ENCODE measurements around the gene ROR1. TPM values are rescaled to one million over a fixed set of nuclear protein-coding genes. Genes with fewer than 3 reads are reported as not detected.

ROR1 gene
- total and polyA plus RNA-seq, 9 of the 15 experiments (the other 6 are each of a cell fraction or from before 2014, with no cell fraction given), result 0.02 TPM; not detected in 8

GRCh38 chr1:64162151-64162550, 388.3 kb downstream of the ROR1 start:
- TF ChIP-seq NRF1 (conservative IDR thresholded peaks at IDR 0.05 in 1 of 2, IDR thresholded peaks at IDR 0.05 in 1 of 2), result no peak
- TF ChIP-seq ZNF764 (CRISPR knock-in tag; IDR thresholded peaks at IDR 0.05; ENCODE audit: low read depth), result no peak
- TF ChIP-seq CHAMP1 (IDR thresholded peaks at IDR 0.05), result no peak
- no peak for TF ChIP-seq ZBTB1 (CRISPR knock-in tag; IDR thresholded peaks at IDR 0.05; ENCODE audit: borderline replicate concordance, low read depth)
- BruUV-seq (replicated peaks), result no TSS peak
- WGBS (ENCODE audit: insufficient coverage, low coverage, missing lambda C conversion rate), result 2% methylated on average over 6 of the region's 6 CpGs

More at GRCh38 chr1:64162151-64162550, 388.3 kb downstream of the ROR1 start:
- CTCF ChIA-PET (ENCODE audit: low intra/inter-chr PET ratio), result no interaction called here
- Histone ChIP-seq H3K9me1 (ENCODE audit: control insufficient read depth, insufficient read depth, low read length) (no peaks in the 10 kb centered on the region), H3K79me2 (ENCODE audit: control insufficient read depth, insufficient read depth, low read length) (no peaks in the 10 kb centered on the region), H3K27me3 (ENCODE audit: control insufficient read depth in 2 of 2, insufficient read depth in 2 of 2, low read length in 2 of 2) (no peaks in the 10 kb centered on the region; a peak in 3 of 5 replicates), H3K4me2 (ENCODE audit: insufficient read depth, low read length) (no peak overlapping the region), H2AFZ (ENCODE audit: low read depth, low read length) (no peak overlapping the region), H3K27ac (ENCODE audit: extremely low read depth, low read depth, low read length) (no peak overlapping the region), H3K36me3 (ENCODE audit: control insufficient read depth, insufficient read depth, low read length) (no peaks in the 10 kb centered on the region), H3K4me1 (replicated peaks in 1 of 2; ENCODE audit: control insufficient read depth in 2 of 2, insufficient read depth in 2 of 2, low read length in 2 of 2) (no peaks in the 10 kb centered on the region), H3K9ac (ENCODE audit: insufficient read depth in 1 of 2, low read depth in 2 of 2, low read length in 2 of 2) (no peak overlapping the region), H3K9me3 (replicated peaks; ENCODE audit: control insufficient read depth, insufficient read depth, low read depth, low read length) (no peaks in the 10 kb centered on the region), H3K4me3 (no peak overlapping the region), H4K20me1 (replicated peaks; ENCODE audit: control insufficient read depth, insufficient read depth, low read length) (no peaks in the 10 kb centered on the region)
- FAIRE-seq (no peak), DNase-seq (ENCODE audit: extremely low read depth in 1 of 4, low spot score in 3 of 4) (no peak), ATAC-seq (no peak)
- POLR2A ChIA-PET, result no interaction called here
- intact Hi-C loops (cut with micrococcal nuclease), result no loop called here
- in situ Hi-C loops (cut with MboI), result no loop called here
